Muscle of arm (tissue), 12 donors: ENCODE results near the gene SPDEF. TPM values are rescaled to one million over a fixed set of nuclear protein-coding genes. Genes with fewer than 3 reads are reported as not detected.

Experiments used
- DNase-seq: peaks from one replicate; pipeline ENCODE4 v3.0.0-alpha.2; 2013
- polyA plus RNA-seq, 12 donors: library from polyadenylated mRNA; unstranded; fragments of 120-200 nt; gene quantifications; one replicate each; pipeline ENCODE4 v1.2.1, GENCODE V29; 2013; ENCODE audit not compliant: insufficient read length in 12 of 12

SPDEF gene
- polyA plus RNA-seq, 12 donors = 0.09 to 0.23 (median 0.15) TPM; not detected in 5

DNA sequence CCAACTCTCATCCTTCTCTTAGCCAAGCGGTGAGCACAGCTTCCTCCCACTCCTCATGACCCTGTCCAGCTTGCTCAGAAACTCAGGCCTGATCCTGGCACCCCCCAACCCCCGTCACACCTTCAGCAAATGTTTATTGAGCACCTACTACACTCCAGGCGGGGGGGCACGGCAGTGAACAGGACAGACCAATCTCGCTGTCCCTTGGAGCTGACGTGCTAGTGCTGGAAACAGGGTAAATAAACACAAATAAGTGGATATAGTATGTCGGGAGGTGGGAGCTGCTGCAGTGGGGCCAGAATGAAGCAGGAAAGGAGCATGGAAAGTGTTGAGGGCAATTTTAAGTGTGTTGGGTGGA, 7.4 kb upstream of the SPDEF start:
- no peak for DNase-seq

- DNase-seq = no peak
Observed at GRCh38 chr6:34562861-34563512, 6.9 kb upstream of the SPDEF start.

DNA sequence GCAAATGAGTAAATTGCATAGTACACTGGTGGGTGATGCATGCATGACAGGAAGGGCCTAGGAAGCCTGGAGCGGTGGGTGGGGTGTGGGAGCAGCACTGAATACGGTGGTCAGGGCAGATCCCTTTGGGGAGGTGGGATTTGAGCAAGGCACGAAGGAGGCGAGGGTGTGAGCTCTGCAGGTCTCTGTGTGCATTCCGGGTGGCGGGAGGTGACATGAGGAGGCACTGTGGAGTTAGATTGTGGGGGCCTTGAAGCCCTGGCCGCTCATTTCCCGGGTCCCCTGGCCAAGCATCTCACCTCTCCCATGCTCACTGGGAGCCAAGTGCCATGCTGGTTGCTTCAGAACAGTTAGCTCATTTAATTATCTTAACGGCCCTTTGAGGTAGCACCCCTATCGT, 6.2 kb upstream of the SPDEF start:
- DNase-seq = no peak

DNA sequence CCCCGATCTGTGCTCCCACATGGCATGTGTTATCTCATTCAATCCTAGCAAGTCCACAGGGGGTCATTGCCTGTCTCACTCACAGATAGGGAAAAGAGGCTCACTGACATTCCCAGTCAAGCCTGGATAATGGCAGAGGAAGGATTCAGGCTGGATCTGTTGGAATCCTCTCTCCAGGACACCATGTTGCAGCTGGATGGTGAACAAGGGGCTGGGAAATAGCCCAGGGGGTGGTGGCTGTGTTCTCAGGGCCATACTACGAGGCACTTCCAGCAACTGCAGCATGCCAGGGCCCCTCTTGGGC, 5.0 kb upstream of the SPDEF start:
- no peak for DNase-seq

- DNase-seq = no peak
Observed at GRCh38 chr6:34560366-34561226, 4.5 kb upstream of the SPDEF start.

- DNase-seq = no peak
Observed at GRCh38 chr6:34559651-34560365, 3.7 kb upstream of the SPDEF start.

- no peak for DNase-seq
Observed at GRCh38 chr6:34558172-34558714, 2.1 kb upstream of the SPDEF start.

GRCh38 chr6:34557228-34557627, 1.1 kb upstream of the SPDEF start:
- DNase-seq = no peak

DNA sequence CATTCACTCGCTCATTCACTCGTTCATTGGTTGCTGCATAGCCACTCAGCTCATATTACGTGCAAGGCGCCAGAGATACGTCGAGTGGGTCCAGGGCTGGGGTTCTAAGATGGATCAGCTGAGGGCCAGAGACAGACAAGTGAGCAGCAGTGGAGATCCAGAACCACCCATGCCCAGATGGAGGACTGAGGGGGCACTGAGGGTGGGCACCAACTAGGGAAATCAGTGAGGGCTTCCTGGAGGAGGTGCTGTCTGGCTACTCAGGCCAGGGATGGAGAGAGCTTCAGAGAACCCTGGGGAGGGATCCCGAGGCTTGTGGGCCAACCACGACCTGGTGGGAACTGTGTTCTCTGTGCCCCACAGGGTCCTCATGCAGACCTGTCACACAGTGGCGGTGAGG, 364 bp upstream of the SPDEF start:
- no peak for DNase-seq

DNA sequence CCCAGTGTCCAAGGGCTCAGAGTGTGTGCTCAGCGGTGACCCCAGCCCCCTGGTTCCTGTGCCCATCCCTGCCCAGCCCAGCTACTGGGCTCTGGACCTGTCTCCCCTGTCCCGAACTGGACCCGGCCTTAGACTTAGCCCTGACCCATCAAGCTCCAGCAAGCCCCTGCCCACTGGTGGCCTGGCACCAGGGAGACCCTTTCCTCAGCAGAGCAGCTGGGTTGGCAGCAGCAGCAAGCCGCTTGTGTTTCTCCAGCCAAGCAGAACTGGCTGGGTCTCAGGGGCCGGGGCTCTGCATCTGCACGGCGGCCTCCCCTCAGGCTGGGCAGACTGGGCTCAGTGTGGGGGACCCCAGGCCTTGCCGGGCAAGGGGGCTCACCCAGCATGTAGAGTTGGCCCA, 801 bp downstream of the SPDEF start:
- no peak for DNase-seq

DNA sequence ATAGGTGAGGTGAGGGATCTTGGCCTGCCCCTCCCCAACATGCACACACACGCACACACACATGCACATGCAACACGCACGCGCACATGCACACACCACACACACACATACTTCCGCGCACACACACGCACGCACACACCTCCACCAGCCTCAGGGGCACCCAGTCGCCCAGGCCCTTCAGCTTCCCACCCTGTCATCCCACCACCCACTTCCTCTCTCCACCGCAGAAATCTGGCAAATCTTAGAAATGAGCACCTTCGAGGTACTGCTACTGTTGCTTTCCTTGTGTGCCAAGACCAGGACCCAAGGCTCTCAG, 1.2 kb downstream of the SPDEF start:
- no peak for DNase-seq

GRCh38 chr6:34554291-34555006, 1.7 kb downstream of the SPDEF start:
- no peak for DNase-seq

- no peak for DNase-seq
Observed at GRCh38 chr6:34553750-34554149, 2.4 kb downstream of the SPDEF start.

DNA sequence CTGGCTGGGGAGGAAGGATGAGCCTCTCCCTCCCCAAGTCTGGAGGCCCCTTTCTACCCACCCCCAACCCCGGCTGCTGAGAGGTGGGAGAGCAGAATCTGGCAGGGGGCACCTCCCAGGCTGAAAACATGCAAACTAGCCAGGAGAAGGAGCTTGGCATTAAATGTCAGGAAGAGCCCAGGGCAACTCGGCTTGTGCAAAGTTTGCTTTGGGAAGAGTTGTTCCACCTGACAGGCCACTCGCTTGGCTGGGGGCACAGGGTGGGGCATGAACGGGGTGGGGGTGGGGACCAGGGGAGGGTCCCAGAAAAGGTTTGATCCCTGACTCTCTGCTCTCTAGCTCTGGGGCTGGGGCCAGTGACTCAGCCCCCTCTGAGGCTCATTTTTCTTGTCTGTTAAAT, 3.0 kb downstream of the SPDEF start:
- DNase-seq = no peak

DNA sequence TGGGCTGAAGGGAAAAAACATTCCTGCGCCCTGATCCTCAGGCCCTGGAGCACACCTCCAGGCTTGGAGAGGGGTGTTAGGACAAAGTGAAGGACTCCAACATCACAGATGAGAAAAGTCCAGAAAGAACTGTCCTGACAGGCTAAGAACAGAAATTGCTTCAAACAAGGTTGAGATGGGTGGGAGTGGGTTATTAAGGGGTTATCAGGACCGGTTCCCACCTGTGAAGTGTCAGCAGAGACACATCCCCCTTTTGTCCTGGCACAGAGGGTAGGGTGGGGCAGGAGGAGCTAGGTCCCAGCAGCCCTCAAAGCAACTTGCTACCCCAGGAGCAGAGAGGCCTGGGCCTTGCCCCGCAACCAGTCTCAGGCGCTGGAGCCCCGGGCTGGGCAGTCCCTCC, 3.5 kb downstream of the SPDEF start:
- no peak for DNase-seq

DNA sequence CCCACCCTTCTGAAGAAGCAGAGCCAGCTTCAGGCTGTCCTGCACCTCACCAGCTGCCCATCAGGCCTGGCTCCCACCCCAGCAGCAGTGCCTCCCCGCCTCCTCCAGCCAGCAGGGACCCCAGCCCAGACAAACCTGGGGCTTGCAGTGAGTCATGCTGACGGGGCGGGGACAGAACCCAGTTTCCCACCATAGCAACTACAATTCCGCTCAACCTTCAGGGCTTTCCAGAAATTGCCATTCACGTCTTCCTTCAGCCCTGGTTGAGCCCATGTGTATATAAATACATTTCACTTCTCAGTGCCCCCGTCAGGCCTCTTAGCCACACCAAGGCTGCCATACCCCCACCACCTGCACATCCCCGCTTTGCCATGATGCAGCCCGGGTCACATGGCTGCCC, 4.4 kb downstream of the SPDEF start:
- no peak for DNase-seq

DNA sequence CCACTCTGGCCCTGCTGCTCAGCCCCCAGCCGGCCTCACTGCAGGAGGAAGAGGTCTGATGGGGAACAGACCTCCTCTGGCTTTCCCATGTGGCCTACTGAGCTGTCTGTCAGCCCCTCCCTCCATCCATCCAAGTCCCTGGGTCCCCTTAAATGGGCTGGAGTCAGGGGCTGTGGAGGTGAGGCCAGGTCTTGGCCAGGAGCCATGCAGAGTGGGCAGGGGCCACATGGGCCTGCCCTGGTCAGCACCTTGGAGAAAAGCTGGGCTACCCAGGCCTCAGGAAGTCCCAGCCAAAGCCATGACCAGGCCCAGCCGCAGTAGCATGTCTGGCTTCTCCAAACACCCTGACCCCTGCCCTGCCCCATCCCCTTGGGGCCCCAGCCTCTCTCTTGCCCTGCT, 6.3 kb downstream of the SPDEF start:
- no peak for DNase-seq

GRCh38 chr6:34549026-34549803, 6.9 kb downstream of the SPDEF start:
- DNase-seq = no peak

- no peak for DNase-seq
Observed at GRCh38 chr6:34547701-34548644, 8.2 kb downstream of the SPDEF start.
